Cardiac muscle cell (in vitro differentiated cells and primary cell): Measurements from ENCODE around the gene RUNX2. TPM values are rescaled to one million over a fixed set of nuclear protein-coding genes. Genes with fewer than 3 reads are reported as not detected.
A peak's percentile ranks its signal among the peaks of the same experiment; 100 is the strongest.

Source experiments
- DNase-seq, 2 donors: peaks; one replicate each; pipeline versions ENCODE4 v3.0.0 to v3.0.0-alpha.2; 2010 to 2017; ENCODE audit warnings: low read depth in 1 of 2, low spot score in 1 of 2
- H3K27ac ChIP-seq: fragments of 200-600 bp; sonication (generic); 2 replicates; pipeline ENCODE4 v1.5.1; 2016
- H3K27me3 ChIP-seq: fragments of 200-600 bp; sonication (generic); 2 replicates; pipeline ENCODE4 v1.6.0; 2016; ENCODE audit warnings: control low read depth
- H3K36me3 ChIP-seq: fragments of 200-600 bp; sonication (generic); 2 replicates; pipeline ENCODE4 v1.5.1; 2016; ENCODE audit warnings: control low read depth
- H3K4me1 ChIP-seq: fragments of 200-600 bp; sonication (generic); 2 replicates; pipeline ENCODE4 v1.8.1; 2017; ENCODE audit warnings: low read depth, mild to moderate bottlenecking, mixed run types
- H3K4me3 ChIP-seq: fragments of 200-600 bp; sonication (generic); 2 replicates; pipeline ENCODE4 v1.5.1; 2016; ENCODE audit warnings: mild to moderate bottlenecking
- H3K9me3 ChIP-seq: fragments of 200-600 bp; sonication (generic); 2 replicates; pipeline ENCODE4 v1.5.1; 2017; ENCODE audit warnings: low read depth, mild to moderate bottlenecking, control low read depth
- CTCF ChIP-seq: IDR thresholded peaks from 2 replicates; pipeline ENCODE4 v1.5.1; 2012; ENCODE audit warnings: low read depth, mild to moderate bottlenecking, low read length
- polyA plus RNA-seq: library from polyadenylated mRNA; unstranded; fragments of >200 nt; fragmentation: Nextera tagmentation; extraction: Ambion mirVana; gene quantifications from 2 replicates; pipeline ENCODE4 v1.2.1, GENCODE V29; 2016
- total RNA-seq: library from RNA; depleted of rRNA; stranded (reverse); fragments of >200 nt; gene quantifications from 2 replicates; pipeline ENCODE4 v1.2.3, GENCODE V29; 2016

The RUNX2 gene
- total and polyA plus RNA-seq, 2 experiments from 2014 or later, result 1.6 to 1.9 TPM

- Histone ChIP-seq H3K27me3 (no peaks in the 10 kb centered on the region), H3K9me3 (no peaks in the 10 kb centered on the region), H3K36me3 (no peaks in the 10 kb centered on the region), H3K4me1 (no peaks in the 10 kb centered on the region), H3K27ac (no peak overlapping the region), H3K4me3 (no peak overlapping the region)
- no peak for DNase-seq
- TF ChIP-seq CTCF, result no peak
Measured at GRCh38 chr6:45597424-45597823, 269.3 kb downstream of the RUNX2 start.

- no peak overlapping the region for H3K4me3 ChIP-seq
- H3K4me1 ChIP-seq, result no peaks in the 10 kb centered on the region
- H3K27me3 ChIP-seq, result no peaks in the 10 kb centered on the region
- no peaks in the 10 kb centered on the region for H3K9me3 ChIP-seq
- no peak for DNase-seq
- no peaks in the 10 kb centered on the region for H3K36me3 ChIP-seq
- TF ChIP-seq CTCF, result no peak
- no peak overlapping the region for H3K27ac ChIP-seq
Measured at GRCh38 chr6:45599053-45599452, 270.9 kb downstream of the RUNX2 start.

- no peak overlapping the region for H3K27ac ChIP-seq
- no peak for TF ChIP-seq CTCF
- no peak overlapping the region for H3K4me3 ChIP-seq
- H3K4me1 ChIP-seq, result no peaks in the 10 kb centered on the region
- DNase-seq, result peak in 1 of 2 donors; percentile 17
- H3K9me3 ChIP-seq, result no peaks in the 10 kb centered on the region
- H3K27me3 ChIP-seq, result no peaks in the 10 kb centered on the region
- no peaks in the 10 kb centered on the region for H3K36me3 ChIP-seq
Measured at GRCh38 chr6:45605971-45606370, 277.8 kb downstream of the RUNX2 start.

GRCh38 chr6:45606831-45607400 is 278.8 kb downstream of the RUNX2 start:
- Histone ChIP-seq H3K27ac (no peak overlapping the region), H3K4me1 (no peaks in the 10 kb centered on the region), H3K27me3 (no peaks in the 10 kb centered on the region), H3K9me3 (no peaks in the 10 kb centered on the region), H3K4me3 (no peak overlapping the region), H3K36me3 (no peaks in the 10 kb centered on the region)
- no peak for DNase-seq
- no peak for TF ChIP-seq CTCF

GRCh38 chr6:45607798-45608197 is 279.7 kb downstream of the RUNX2 start:
- Histone ChIP-seq H3K27me3 (no peaks in the 10 kb centered on the region), H3K27ac (no peak overlapping the region), H3K9me3 (no peaks in the 10 kb centered on the region), H3K4me3 (no peak overlapping the region), H3K4me1 (no peaks in the 10 kb centered on the region), H3K36me3 (no peaks in the 10 kb centered on the region)
- no peak for TF ChIP-seq CTCF
- peak in 1 of 2 donors; percentile 57 for DNase-seq
